NOMO-1 treated with dmso at 0.1 percent for 144 hours (cell line): Measurements from ENCODE around the gene AGPAT2.
A peak's percentile ranks its signal among the peaks of the same experiment; 100 is the strongest.

ENCODE experiments used
- DNase-seq: peaks from one replicate; lab custom pipeline; 2025; ENCODE audit not compliant: unreplicated experiment; lab: John Stamatoyannopoulos, UW

AGPAT2 gene

GRCh38 chr9:136662656-136663581, 24.3 kb downstream of the AGPAT2 start, which contains the start of gene EGFL7:
TSS of gene EGFL7 (plus strand) at chr9:136662916. CDS start at chr9:136668283, 5,367 bp downstream.
- DNase-seq, result no peak

GRCh38 chr9:136662326-136662655, 25.0 kb downstream of the AGPAT2 start:
- no peak for DNase-seq

- no peak for DNase-seq
These were observed 25.5 kb downstream of the AGPAT2 start for GRCh38 chr9:136661641-136662325.

GRCh38 chr9:136660971-136661550, 26.2 kb downstream of the AGPAT2 start:
- no peak for DNase-seq

GRCh38 chr9:136659861-136660784, 27.1 kb downstream of the AGPAT2 start:
- DNase-seq, result no peak

GRCh38 chr9:136658849-136659535, 28.3 kb downstream of the AGPAT2 start:
- DNase-seq, result no peak

- DNase-seq, result no peak
These were observed 29.0 kb downstream of the AGPAT2 start for GRCh38 chr9:136657974-136658848.

GRCh38 chr9:136656795-136657611, 30.3 kb downstream of the AGPAT2 start:
- DNase-seq, result peak; percentile 61

GRCh38 chr9:136656183-136656738, 31.0 kb downstream of the AGPAT2 start:
- no peak for DNase-seq

GRCh38 chr9:136655536-136656182, 31.6 kb downstream of the AGPAT2 start:
- DNase-seq, result no peak

GRCh38 chr9:136654820-136655535, 32.3 kb downstream of the AGPAT2 start:
- DNase-seq, result no peak

- DNase-seq, result no peak
These were observed 33.8 kb downstream of the AGPAT2 start for GRCh38 chr9:136653323-136654079.

- DNase-seq, result no peak
These were observed 35.4 kb downstream of the AGPAT2 start for GRCh38 chr9:136651860-136652259.

- DNase-seq, result no peak
These were observed 36.6 kb downstream of the AGPAT2 start for GRCh38 chr9:136650648-136651047.

GRCh38 chr9:136650021-136650420, 37.2 kb downstream of the AGPAT2 start:
- DNase-seq, result no peak

- no peak for DNase-seq
These were observed 38.5 kb downstream of the AGPAT2 start for GRCh38 chr9:136648751-136649150.
